ENCODE measurements around the gene GPC2.
A peak's percentile ranks its signal among the peaks of the same experiment; 100 is the strongest.
"Not testable (repeated sequence)": the region's sequence is repeated elsewhere in the genome, so short reads cannot be mapped to it uniquely, and the experiment has no call there.

The GPC2 gene

DNA sequence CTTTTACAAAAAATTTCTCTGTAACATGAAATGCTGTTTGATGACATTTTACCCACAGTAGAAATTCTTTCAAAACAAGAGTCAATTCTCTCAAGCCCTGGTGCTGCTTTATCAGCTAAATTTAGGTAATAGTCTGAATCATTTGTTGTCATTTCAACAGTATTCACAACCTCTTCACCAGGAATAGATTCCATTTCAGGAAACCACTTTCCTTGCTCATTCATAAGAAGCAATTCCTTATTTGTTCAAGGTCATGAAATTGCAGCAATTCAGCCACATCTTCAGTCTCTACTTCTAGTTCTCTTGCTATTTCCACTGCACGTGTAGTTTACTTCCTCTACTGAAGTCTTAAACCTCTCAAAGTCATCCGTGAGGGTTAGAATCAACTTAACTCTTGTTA, 14.6 kb upstream of the GPC2 start:
- DNase-seq: peak; percentile 31
- H3K36me3 ChIP-seq (replicated peaks): no peaks in the 10 kb centered on the region
- in situ Hi-C loops (cut with HindIII; ENCODE audit: low pct_ligation_motif_present, low sequenced_read_pairs): no loop called here
- TF ChIP-seq CTCF (IDR thresholded peaks at IDR 0.05; ENCODE audit: low read depth, low read length, missing control alignments): no peak
- no peak overlapping the region for H3K27ac ChIP-seq
- H3K4me3 ChIP-seq (ENCODE audit: low read depth, low read length): no peak overlapping the region
- H3K27me3 ChIP-seq (replicated peaks): no peaks in the 10 kb centered on the region

- peak; percentile 20 for DNase-seq
- in situ Hi-C loops (cut with HindIII; ENCODE audit: low pct_ligation_motif_present, low sequenced_read_pairs): no loop called here
- no peaks in the 10 kb centered on the region for H3K27me3 ChIP-seq (replicated peaks)
- no peak overlapping the region for H3K4me3 ChIP-seq (ENCODE audit: low read depth, low read length)
- H3K36me3 ChIP-seq (replicated peaks): no peaks in the 10 kb centered on the region
- no peak overlapping the region for H3K27ac ChIP-seq
- TF ChIP-seq CTCF (IDR thresholded peaks at IDR 0.05; ENCODE audit: low read depth, low read length, missing control alignments): peak; percentile 30
Observed at GRCh38 chr7:100190048-100190711, 13.0 kb upstream of the GPC2 start.

GRCh38 chr7:100189061-100189460, 11.9 kb upstream of the GPC2 start:
- TF ChIP-seq CTCF (IDR thresholded peaks at IDR 0.05; ENCODE audit: low read depth, low read length, missing control alignments): peak; percentile 35
- no peak for DNase-seq
- Histone ChIP-seq H3K27ac (no peak overlapping the region), H3K4me3 (ENCODE audit: low read depth, low read length) (no peak overlapping the region), H3K27me3 (replicated peaks) (no peaks in the 10 kb centered on the region), H3K36me3 (replicated peaks) (no peaks in the 10 kb centered on the region)
- in situ Hi-C loops (cut with HindIII; ENCODE audit: low pct_ligation_motif_present, low sequenced_read_pairs): no loop called here

DNA sequence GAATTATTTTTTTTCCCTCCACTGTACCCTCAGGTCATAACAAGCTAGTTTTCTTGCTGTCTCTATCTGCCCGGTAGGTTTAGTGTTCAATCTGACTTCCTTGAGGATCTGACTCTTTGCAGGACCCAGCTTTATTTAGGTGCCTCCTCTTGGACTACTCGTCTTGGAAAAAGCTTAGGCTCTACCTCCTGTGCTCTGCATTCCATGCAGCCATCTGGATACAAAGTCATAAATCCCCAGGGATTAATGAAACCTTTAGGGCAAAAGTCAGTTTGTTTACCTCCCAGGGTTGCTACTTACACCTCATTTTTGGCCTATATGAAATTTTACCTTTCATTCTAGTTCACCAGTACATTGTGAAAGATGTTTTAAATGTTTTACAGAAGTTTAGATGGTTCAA, 8.5 kb upstream of the GPC2 start:
- H3K27ac ChIP-seq: no peak overlapping the region
- H3K27me3 ChIP-seq (replicated peaks): no peaks in the 10 kb centered on the region
- TF ChIP-seq CTCF (IDR thresholded peaks at IDR 0.05; ENCODE audit: low read depth, low read length, missing control alignments): no peak
- no peaks in the 10 kb centered on the region for H3K36me3 ChIP-seq (replicated peaks)
- in situ Hi-C loops (cut with HindIII; ENCODE audit: low pct_ligation_motif_present, low sequenced_read_pairs): no loop called here
- DNase-seq: no peak
- H3K4me3 ChIP-seq (ENCODE audit: low read depth, low read length): no peak overlapping the region

DNA sequence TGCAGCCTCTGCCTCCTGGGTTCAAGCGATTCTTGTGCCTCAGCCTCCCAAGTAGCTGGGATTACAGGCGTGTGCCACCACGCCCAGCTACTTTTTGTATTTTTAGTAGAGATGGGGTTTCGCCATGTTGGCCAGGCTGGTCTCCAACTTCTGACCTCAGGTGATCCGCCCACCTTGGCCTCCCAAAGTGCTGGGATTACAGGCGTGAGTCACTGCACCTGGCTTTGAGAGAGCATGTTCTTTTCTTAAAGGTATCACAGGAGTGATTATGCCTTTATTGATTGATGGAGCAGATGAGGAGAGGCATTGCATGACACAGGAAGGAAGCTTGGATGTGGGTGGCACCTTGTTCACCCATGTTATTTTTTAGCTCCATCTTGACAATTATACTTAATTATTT, 5.9 kb upstream of the GPC2 start:
- H3K36me3 ChIP-seq (replicated peaks); H3K27ac ChIP-seq; DNase-seq; H3K27me3 ChIP-seq (replicated peaks); H3K4me3 ChIP-seq (ENCODE audit: low read depth, low read length); in situ Hi-C loops (cut with HindIII; ENCODE audit: low pct_ligation_motif_present, low sequenced_read_pairs): not testable (repeated sequence)

- DNase-seq; H3K36me3 ChIP-seq (replicated peaks); H3K27ac ChIP-seq; in situ Hi-C loops (cut with HindIII; ENCODE audit: low pct_ligation_motif_present, low sequenced_read_pairs); H3K4me3 ChIP-seq (ENCODE audit: low read depth, low read length); H3K27me3 ChIP-seq (replicated peaks): not testable (repeated sequence)
Observed at GRCh38 chr7:100182616-100183015, 5.4 kb upstream of the GPC2 start.

DNA sequence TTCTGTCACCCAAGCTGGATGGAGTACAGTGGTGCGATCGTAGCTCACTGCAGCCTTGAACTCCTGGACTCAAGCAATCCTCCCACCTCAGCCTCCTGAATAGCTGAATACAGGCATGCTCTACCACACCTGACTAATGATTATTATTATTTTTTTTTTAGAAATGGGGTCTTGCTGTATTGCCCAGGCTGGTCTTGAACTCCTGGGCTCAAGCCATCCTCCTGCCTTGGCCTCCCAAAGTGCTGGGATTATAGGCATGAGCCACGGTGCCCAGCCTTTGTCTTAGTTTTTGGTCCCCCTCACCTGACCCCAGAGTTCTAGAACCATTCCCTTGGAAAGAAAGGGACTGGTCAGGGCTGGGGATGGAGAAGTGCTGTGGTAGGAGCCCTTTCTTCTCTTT, 2.9 kb upstream of the GPC2 start:
- H3K36me3 ChIP-seq (replicated peaks): not testable (repeated sequence)

More for the DNA sequence above, 2.9 kb upstream of the GPC2 start:
- H3K4me3 ChIP-seq (ENCODE audit: low read depth, low read length); DNase-seq; in situ Hi-C loops (cut with HindIII; ENCODE audit: low pct_ligation_motif_present, low sequenced_read_pairs); H3K27me3 ChIP-seq (replicated peaks); H3K27ac ChIP-seq: not testable (repeated sequence)
